GM19025 (cell line): Measurements from ENCODE around the gene CKLF.
"Not testable (repeated sequence)": the region's sequence is repeated elsewhere in the genome, so short reads cannot be mapped to it uniquely, and the experiment has no call there.

Experiments used
- ATAC-seq: cut with Tn5 transposase; IDR thresholded peaks from one replicate; pipeline ENCODE4 v1.9.1; 2021; ENCODE audit warnings: mild to moderate bottlenecking, low read depth, moderate library complexity; ENCODE audit not compliant: unreplicated experiment

Gene CKLF

GRCh38 chr16:66552286-66553177 lies at the start of gene CKLF:
Gene CKLF, plus strand, starts transcription at chr16:66552576. Its CDS starts 140 bp downstream, at chr16:66552716.
- ATAC-seq, result peak; percentile 62

- ATAC-seq, result no peak
Observed at GRCh38 chr16:66503030-66503429, 49.3 kb upstream of the CKLF start.

- no peak for ATAC-seq
Observed at GRCh38 chr16:66503612-66504011, 48.8 kb upstream of the CKLF start.

- ATAC-seq, result no peak
Observed at GRCh38 chr16:66507731-66508239, 44.6 kb upstream of the CKLF start.

- ATAC-seq, result no peak
Observed at GRCh38 chr16:66508248-66508913, 44.0 kb upstream of the CKLF start.

GRCh38 chr16:66508914-66509496 lies 43.4 kb upstream of the CKLF start:
- ATAC-seq, result no peak

- no peak for ATAC-seq
Observed at GRCh38 chr16:66509576-66509975, 42.8 kb upstream of the CKLF start.

GRCh38 chr16:66510298-66510697 lies 42.1 kb upstream of the CKLF start:
- ATAC-seq, result no peak

- ATAC-seq, result no peak
Observed at GRCh38 chr16:66510711-66511601, 41.4 kb upstream of the CKLF start.

- no peak for ATAC-seq
Observed at GRCh38 chr16:66511602-66512271, 40.6 kb upstream of the CKLF start.

- no peak for ATAC-seq
Observed at GRCh38 chr16:66512272-66513110, 39.9 kb upstream of the CKLF start.

GRCh38 chr16:66513111-66513723 lies 39.2 kb upstream of the CKLF start:
- ATAC-seq, result no peak

- not testable (repeated sequence) for ATAC-seq
Observed at GRCh38 chr16:66514391-66514790, 38.0 kb upstream of the CKLF start.

- not testable (repeated sequence) for ATAC-seq
Observed at GRCh38 chr16:66514980-66515595, 37.3 kb upstream of the CKLF start.

- no peak for ATAC-seq
Observed at GRCh38 chr16:66515596-66516508, 36.5 kb upstream of the CKLF start.

- no peak for ATAC-seq
Observed at GRCh38 chr16:66516509-66516807, 35.9 kb upstream of the CKLF start.
